GM12874 (cell line): ENCODE data around the gene COL9A3.

Experiments used
- CTCF ChIP-seq: IDR thresholded peaks from 2 replicates; pipeline ENCODE4 v1.5.1; 2011; ENCODE audit warnings: low read depth, mild to moderate bottlenecking, control low read depth, low read length, moderate library complexity; ENCODE audit not compliant: insufficient read depth

Gene COL9A3

DNA sequence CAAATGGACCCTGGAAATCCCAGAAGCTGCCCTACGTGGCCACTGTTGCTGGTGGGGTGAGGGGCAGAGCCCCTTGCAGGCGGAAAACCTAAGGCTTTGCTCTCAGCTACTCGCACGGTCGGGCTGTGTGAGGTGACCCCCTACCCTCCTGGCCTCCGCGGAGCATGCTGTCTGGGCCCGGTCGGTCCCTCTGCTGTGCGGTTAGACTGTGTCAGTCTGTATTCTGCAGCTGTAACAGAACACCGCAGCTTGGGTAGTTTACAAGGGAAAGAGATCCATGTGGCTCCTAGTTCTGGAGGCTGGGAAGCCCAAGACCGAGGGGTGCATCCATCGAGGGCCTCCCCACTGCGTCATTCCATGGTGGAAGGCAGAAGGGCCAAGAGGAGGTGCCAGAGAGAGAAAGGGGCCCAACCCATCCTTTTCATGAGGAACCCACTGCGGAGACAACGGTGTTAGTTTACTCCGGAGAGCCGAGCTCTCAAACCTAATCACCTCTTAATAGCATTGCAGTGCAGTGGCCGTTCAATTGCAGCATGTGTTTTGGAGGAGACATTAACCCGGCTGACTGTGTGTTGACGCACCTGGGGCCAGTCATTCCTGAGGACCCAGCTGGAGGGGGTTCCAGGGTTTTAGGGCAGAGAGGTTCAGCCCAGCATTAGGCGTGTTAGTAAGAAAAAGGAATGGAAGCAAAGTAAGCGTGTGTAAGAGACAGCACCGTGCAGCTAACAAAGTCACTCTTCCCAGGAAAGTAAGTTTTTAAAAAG is 18.3 kb downstream of the COL9A3 start:
- TF ChIP-seq CTCF: no peak

DNA sequence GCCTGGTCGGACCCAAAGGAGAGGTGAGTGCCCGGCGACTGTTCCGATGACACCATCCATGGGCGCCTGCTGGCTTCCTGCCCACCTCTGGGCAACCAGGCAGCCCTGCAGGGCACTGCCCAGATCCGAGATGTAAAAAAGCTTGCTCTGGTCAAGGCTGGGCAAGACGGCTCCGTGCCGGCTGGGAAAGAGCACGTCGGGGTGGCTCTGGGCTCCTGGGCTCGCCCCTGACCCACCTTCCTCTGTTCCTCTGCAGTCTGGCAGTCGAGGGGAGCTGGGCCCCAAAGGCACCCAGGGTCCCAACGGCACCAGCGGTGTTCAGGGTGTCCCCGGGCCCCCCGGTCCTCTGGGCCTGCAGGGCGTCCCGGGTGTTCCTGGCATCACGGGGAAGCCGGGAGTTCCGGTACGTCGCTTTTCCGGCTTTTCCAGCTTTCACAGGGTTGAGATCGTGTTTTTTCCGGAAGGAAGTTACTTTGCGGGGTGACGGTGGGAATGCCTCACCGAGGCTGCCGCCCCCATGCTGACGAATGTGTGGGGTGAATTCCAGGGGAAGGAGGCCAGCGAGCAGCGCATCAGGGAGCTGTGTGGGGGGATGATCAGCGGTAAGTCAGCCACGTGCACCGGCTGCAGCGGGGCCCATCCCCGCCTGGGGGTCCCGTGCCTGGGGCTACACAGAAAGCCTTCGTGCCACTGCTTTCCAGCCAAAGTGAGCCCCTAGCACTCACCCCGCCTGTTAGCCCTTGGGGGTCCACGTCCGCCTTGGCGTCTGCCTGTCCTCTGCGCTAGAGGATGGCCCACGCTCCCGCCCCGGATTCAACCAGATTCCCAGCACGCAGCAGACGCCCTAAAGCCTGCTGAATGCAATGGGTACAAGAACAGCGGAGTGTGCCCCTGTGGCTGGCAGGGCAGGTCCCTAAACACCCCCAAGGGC is 19.3 kb downstream of the COL9A3 start:
- no peak for TF ChIP-seq CTCF

DNA sequence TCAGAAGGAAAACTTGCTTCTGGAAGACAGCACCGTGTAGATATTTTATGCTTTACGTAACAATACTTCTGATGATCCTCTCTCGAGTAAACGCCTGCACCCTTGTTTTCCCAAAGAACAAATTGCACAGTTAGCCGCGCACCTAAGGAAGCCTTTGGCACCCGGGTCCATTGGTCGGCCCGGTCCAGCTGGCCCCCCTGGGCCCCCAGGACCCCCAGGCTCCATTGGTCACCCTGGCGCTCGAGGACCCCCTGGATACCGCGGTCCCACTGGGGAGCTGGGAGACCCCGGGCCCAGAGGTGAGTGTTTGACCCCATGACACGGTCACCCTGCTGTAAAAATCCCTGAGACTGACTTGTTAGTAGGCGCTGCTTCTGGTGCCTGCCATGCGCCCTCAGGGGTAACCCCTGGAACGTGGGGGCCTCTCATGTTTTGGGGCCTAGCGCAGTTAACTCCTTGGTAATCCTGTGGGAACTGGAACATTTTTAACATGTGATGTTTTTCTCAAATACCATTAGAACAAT is 20.2 kb downstream of the COL9A3 start:
- no peak for TF ChIP-seq CTCF

- no peak for TF ChIP-seq CTCF
Measured at GRCh38 chr20:62837790-62838127, 20.9 kb downstream of the COL9A3 start.

- no peak for TF ChIP-seq CTCF
Measured at GRCh38 chr20:62838128-62838891, 21.5 kb downstream of the COL9A3 start.

DNA sequence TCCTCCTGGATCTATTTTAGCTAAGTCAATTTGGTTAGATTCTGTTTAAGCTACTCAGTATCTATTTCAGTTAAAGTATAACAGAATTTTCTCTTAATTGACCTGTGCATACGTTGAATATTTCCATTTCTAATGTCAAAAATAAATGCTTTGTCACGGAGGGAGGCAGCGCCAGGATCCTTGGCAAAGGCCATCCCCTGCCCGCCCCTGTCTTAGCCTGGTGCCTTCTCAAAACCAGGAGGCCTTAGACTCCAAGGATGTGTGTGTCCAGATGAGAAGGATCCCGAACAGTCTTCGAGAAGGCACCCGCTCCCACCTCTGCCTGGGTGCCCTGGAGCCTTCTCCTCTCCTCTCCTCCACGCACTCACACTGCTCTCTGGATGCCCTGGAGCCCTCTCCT is 22.4 kb downstream of the COL9A3 start:
- TF ChIP-seq CTCF: no peak

DNA sequence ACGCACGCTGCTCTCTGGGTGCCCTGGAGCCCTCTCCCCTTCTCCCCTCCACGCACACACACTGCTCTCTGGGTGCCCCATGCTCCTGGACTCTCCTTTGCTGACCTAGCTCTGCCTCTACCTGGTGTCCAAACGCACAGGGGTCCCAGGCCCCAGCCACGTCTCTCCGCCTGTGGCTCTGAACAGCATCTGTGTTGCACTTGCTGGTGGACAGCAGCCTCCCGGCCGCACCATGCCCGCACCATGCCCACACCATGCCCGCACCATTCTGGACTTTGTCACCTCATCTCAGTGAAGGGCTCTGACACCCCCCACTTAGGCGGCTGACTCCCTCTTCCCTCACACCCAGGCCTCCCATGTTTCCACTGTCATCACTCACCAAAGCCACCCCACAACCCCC is 23.0 kb downstream of the COL9A3 start:
- TF ChIP-seq CTCF: no peak
